Smooth muscle cell (in vitro differentiated cells): ENCODE measurements around the gene GALK1. TPM values are rescaled to one million over a fixed set of nuclear protein-coding genes. Genes with fewer than 3 reads are reported as not detected.

Source experiments
- DNase-seq: peaks from one replicate; lab custom pipeline; 2025; ENCODE audit not compliant: unreplicated experiment; lab: John Stamatoyannopoulos, UW
- H2AFZ ChIP-seq: fragments of 200-600 bp; sonication (generic); 2 replicates; pipeline ENCODE4 v1.6.0; 2016; ENCODE audit warnings: antibody characterized with exemption, low read depth, mild to moderate bottlenecking
- H3F3A ChIP-seq: fragments of 200-600 bp; sonication (generic); 2 replicates; pipeline ENCODE4 v1.6.0; 2017; ENCODE audit warnings: antibody characterized with exemption, low read depth
- H3K27ac ChIP-seq: fragments of 200-600 bp; sonication (generic); 2 replicates; pipeline ENCODE4 v1.5.1; 2016; ENCODE audit warnings: low read depth, mild to moderate bottlenecking
- H3K27me3 ChIP-seq: fragments of 200-600 bp; sonication (generic); 2 replicates; pipeline ENCODE4 v1.6.1; 2016; ENCODE audit warnings: low read depth, mild to moderate bottlenecking
- H3K36me3 ChIP-seq: fragments of 200-600 bp; sonication (generic); 2 replicates; pipeline ENCODE4 v1.5.1; 2016; ENCODE audit warnings: low read depth
- H3K4me1 ChIP-seq: fragments of 200-600 bp; sonication (generic); 2 replicates; pipeline ENCODE4 v1.5.1; 2016; ENCODE audit warnings: low read depth
- H3K4me2 ChIP-seq: fragments of 200-600 bp; sonication (generic); 2 replicates; pipeline ENCODE4 v1.6.0; 2016; ENCODE audit warnings: mild to moderate bottlenecking
- H3K4me3 ChIP-seq: fragments of 200-600 bp; sonication (generic); 2 replicates; pipeline ENCODE4 v1.5.1; 2016; ENCODE audit warnings: mild to moderate bottlenecking
- H3K79me2 ChIP-seq: fragments of 200-600 bp; sonication (generic); 2 replicates; pipeline ENCODE4 v1.6.0; 2016; ENCODE audit warnings: low read depth, mild to moderate bottlenecking
- H3K9ac ChIP-seq: fragments of 200-600 bp; sonication (generic); 2 replicates; pipeline ENCODE4 v1.6.0; 2016; ENCODE audit warnings: low read depth
- H3K9me3 ChIP-seq: fragments of 200-600 bp; sonication (generic); replicated peaks from 2 replicates; pipeline ENCODE4 v1.5.1; 2016; ENCODE audit warnings: low read depth
- H4K20me1 ChIP-seq: fragments of 200-600 bp; sonication (generic); 2 replicates; pipeline ENCODE4 v1.6.0; 2016; ENCODE audit warnings: low read depth
- CTCF ChIP-seq: fragments of 200-600 bp; sonication (generic); IDR thresholded peaks from 2 replicates; pipeline ENCODE4 v1.5.1; 2017; ENCODE audit warnings: borderline replicate concordance, mild to moderate bottlenecking, antibody characterized with exemption; ENCODE audit not compliant: insufficient read depth, poor library complexity, severe bottlenecking
- WGBS: methylation state at CpG from one replicate; pipeline ENCODE4 v1.1.7; 2016; ENCODE audit warnings: low lambda C conversion rate; 5-methylcytosine and 5-hydroxymethylcytosine counted together
- polyA plus RNA-seq: library from polyadenylated mRNA; unstranded; fragments of >200 nt; fragmentation: Nextera tagmentation; extraction: Ambion mirVana; gene quantifications from 2 replicates; pipeline ENCODE4 v1.2.1, GENCODE V29; 2016
- total RNA-seq: library from RNA; depleted of rRNA; stranded (reverse); fragments of >200 nt; gene quantifications from 2 replicates; pipeline ENCODE4 v1.2.3, GENCODE V29; 2014

Gene GALK1
- total and polyA plus RNA-seq, 2 experiments from 2014 or later, result 31.1 to 108 TPM

DNA sequence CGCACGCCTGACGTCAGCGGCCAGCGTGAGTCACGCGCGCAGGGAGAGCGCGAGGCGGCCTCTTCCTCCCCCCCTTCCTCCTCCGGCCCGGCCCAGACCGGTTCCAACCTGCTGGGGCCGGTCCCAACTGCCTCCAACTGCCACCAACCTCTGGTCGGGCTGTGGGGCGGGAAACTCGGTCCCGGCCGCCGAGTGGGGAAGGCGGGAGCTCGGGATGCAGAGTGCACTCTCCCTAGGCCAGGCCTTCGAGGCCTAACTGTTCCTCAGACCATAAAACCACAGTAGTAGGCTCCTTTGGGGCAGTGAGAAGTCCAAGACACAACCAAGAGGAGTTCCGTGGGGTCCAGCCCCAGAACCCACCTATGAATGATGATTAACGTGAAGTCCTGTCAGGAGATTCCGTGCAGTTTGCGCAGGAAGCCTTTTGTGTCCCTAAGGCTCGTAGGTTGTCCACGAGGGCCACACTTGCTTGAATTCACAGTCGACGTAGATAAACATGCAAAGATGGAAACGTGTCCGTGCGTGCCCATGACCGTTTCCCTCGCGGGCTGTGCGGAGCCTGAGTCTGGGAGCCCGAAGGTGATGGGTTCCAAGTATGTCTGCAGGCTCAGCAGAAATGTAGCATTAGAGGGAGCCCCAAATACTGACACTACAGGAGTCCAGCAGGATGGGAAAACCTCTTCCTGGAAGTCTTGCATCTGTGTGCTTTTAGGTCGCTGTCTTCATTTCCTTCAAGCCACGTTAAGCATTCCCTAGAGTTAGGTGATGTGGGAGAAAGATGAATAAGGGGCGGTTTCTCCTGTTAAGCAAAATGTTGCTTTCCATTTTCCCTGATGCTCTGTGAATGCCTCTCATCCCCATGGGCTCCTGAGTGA is 20.3 kb upstream of the GALK1 start:
- Histone ChIP-seq H3K79me2 (peaks cover 42% of the 10 kb centered on the region), H3K36me3 (no peaks in the 10 kb centered on the region), H3K27ac (peak overlapping the region; percentile 98), H3K4me3 (peak overlapping the region; percentile 76), H3F3A (peaks cover 17% of the 10 kb centered on the region), H2AFZ (no peak overlapping the region), H3K27me3 (no peaks in the 10 kb centered on the region), H4K20me1 (peaks cover 14% of the 10 kb centered on the region), H3K9me3 (no peaks in the 10 kb centered on the region), H3K4me1 (peaks cover 25% of the 10 kb centered on the region), H3K4me2 (peak overlapping the region; percentile 85), H3K9ac (peak overlapping the region; percentile 98)
- 5% methylated on average over 30 of the region's 43 CpGs for WGBS
- no peak for DNase-seq
- no peak for TF ChIP-seq CTCF

DNA sequence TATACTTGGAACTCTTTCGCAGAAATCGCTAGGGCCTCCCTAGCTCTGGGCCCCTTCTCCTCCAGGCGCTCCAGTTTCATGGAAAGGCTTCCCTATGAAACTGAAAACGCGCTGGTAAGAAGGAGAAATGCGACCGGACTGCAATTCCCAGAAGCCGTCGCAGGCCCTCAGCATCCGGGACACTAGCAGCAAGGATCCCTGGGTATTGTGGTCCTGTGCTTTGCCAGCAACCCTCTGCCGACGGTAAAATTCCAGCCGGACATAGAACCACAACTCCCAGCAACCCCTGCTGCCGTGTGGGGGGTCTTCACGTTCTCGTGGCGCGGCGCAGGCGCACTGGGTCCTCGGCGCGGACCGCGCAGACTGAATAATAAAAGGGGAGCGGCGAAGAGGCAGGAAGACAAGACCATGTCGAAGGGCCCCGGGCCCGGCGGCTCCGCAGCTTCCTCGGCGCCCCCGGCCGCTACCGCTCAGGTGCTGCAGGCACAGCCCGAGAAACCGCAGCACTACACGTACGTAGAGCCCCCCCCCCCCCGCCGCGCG is 19.6 kb upstream of the GALK1 start, which contains the start of gene UNK:
Gene UNK, plus strand, starts transcription at position 334 of the 543 bp plus-strand sequence. Its CDS starts 75 bp downstream, at position 409.
- Histone ChIP-seq H3K4me3 (peak within 1 kb of the TSS; percentile 76), H3F3A (peaks cover 17% of the 10 kb centered on the region), H3K27ac (peak within 1 kb of the TSS; percentile 98), H3K27me3 (no peaks in the 10 kb centered on the region), H2AFZ (peak within 1 kb of the TSS; percentile 28), H4K20me1 (peaks cover 8% of the 10 kb centered on the region), H3K4me2 (peak within 1 kb of the TSS; percentile 85), H3K4me1 (peaks cover 28% of the 10 kb centered on the region), H3K9ac (peak within 1 kb of the TSS; percentile 98), H3K79me2 (peaks cover 35% of the 10 kb centered on the region), H3K36me3 (no peaks in the 10 kb centered on the region), H3K9me3 (no peaks in the 10 kb centered on the region)
- WGBS, result under 1% methylated on average over 28 of the region's 45 CpGs
- TF ChIP-seq CTCF, result no peak
- DNase-seq, result peak; percentile 99

GRCh38 chr17:75783803-75784472 is 18.9 kb upstream of the GALK1 start:
- Histone ChIP-seq H3K4me2 (peak overlapping the region; percentile 85), H4K20me1 (peaks cover 7% of the 10 kb centered on the region), H3K36me3 (no peaks in the 10 kb centered on the region), H3K79me2 (peaks cover 34% of the 10 kb centered on the region), H3F3A (peaks cover 17% of the 10 kb centered on the region), H3K4me3 (peak overlapping the region; percentile 76), H2AFZ (peak overlapping the region; percentile 28), H3K9me3 (no peaks in the 10 kb centered on the region), H3K27me3 (no peaks in the 10 kb centered on the region), H3K4me1 (peaks cover 28% of the 10 kb centered on the region), H3K9ac (peak overlapping the region; percentile 98), H3K27ac (peak overlapping the region; percentile 98)
- WGBS, result 74% methylated on average over 20 of the region's 20 CpGs
- no peak for DNase-seq
- no peak for TF ChIP-seq CTCF
